ENCODE results near the gene TFIP11. TPM values are rescaled to one million over a fixed set of nuclear protein-coding genes. Genes with fewer than 3 reads are reported as not detected.
A peak's percentile ranks its signal among the peaks of the same experiment; 100 is the strongest.

The TFIP11 gene
- total RNA-seq, 1 donor from 2014 or later = 26.2 TPM

DNA sequence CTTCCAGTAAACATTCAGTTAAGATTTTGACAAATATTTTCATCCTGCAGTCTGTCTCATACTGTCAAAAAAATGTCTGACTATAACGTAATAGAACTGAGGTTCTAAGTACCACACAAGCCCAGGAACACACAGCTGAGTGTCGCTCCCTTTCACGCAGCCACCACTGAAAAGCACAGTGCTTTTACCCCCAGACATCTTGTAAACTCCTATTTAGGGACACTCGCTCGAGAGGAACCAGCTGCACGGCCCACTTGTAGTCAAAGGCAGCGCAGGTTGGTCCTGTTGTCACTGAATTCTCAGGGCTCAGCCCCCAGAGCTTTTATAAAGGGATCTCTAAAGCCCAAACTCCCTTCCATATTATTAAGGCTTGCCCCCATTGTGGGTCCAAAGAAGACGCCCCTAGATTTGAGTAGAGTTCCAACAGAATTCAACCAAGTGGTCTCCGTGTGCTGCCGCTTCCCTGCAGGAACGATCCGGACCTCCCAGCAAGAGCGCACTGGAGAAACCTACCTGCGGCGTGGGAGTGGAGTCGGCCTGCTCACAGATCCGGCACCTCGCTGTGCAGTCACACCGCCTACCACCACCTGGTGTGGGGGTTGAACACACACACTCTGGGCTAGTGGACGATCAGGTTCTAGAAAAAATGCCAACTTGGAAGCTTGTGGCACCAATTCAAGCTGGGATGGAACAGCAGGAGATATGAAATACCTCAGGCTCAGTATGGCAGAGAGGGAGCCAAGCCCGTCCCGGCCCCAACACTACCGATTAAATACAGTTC is 59.8 kb downstream of the TFIP11 start:
- no peaks in the 10 kb centered on the region for H3F3A ChIP-seq (ENCODE audit: low read depth)
- no peak overlapping the region for H3K9ac ChIP-seq
- no peak overlapping the region for H3K4me3 ChIP-seq
- no peak for DNase-seq (ENCODE audit: low spot score)
- Mint-ChIP-seq H3K36me3 (peaks cover 23% of the 10 kb centered on the region), H3K27me3 (ENCODE audit: insufficient read depth, low read depth) (no peaks in the 10 kb centered on the region), H3K9me3 (no peaks in the 10 kb centered on the region), H3K27ac (peak overlapping the region; percentile 79), H3K4me3 (no peak overlapping the region), H3K4me1 (peaks cover 13% of the 10 kb centered on the region)
- H3K4me2 ChIP-seq = no peak overlapping the region
- no peak for TF ChIP-seq EZH2phosphoT487 (IDR thresholded peaks at IDR 0.05)
- no peak for TF ChIP-seq EZH2 (IDR thresholded peaks at IDR 0.05)
- TF ChIP-seq, protein P1, sequence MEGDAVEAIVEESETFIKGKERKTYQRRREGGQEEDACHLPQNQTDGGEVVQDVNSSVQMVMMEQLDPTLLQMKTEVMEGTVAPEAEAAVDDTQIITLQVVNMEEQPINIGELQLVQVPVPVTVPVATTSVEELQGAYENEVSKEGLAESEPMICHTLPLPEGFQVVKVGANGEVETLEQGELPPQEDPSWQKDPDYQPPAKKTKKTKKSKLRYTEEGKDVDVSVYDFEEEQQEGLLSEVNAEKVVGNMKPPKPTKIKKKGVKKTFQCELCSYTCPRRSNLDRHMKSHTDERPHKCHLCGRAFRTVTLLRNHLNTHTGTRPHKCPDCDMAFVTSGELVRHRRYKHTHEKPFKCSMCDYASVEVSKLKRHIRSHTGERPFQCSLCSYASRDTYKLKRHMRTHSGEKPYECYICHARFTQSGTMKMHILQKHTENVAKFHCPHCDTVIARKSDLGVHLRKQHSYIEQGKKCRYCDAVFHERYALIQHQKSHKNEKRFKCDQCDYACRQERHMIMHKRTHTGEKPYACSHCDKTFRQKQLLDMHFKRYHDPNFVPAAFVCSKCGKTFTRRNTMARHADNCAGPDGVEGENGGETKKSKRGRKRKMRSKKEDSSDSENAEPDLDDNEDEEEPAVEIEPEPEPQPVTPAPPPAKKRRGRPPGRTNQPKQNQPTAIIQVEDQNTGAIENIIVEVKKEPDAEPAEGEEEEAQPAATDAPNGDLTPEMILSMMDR (IDR thresholded peaks at IDR 0.05) = no peak
- H3K27ac ChIP-seq = no peak overlapping the region
- H3K9me3 ChIP-seq (ENCODE audit: low read depth) = no peaks in the 10 kb centered on the region
- no peaks in the 10 kb centered on the region for H4K20me1 ChIP-seq (ENCODE audit: low read depth)
- H3K79me2 ChIP-seq (ENCODE audit: low read depth) = no peaks in the 10 kb centered on the region
- no peaks in the 10 kb centered on the region for H3K4me1 ChIP-seq
- no peak overlapping the region for H2AFZ ChIP-seq (replicated peaks)
- no peaks in the 10 kb centered on the region for H3K27me3 ChIP-seq
- no peaks in the 10 kb centered on the region for H3K36me3 ChIP-seq

DNA sequence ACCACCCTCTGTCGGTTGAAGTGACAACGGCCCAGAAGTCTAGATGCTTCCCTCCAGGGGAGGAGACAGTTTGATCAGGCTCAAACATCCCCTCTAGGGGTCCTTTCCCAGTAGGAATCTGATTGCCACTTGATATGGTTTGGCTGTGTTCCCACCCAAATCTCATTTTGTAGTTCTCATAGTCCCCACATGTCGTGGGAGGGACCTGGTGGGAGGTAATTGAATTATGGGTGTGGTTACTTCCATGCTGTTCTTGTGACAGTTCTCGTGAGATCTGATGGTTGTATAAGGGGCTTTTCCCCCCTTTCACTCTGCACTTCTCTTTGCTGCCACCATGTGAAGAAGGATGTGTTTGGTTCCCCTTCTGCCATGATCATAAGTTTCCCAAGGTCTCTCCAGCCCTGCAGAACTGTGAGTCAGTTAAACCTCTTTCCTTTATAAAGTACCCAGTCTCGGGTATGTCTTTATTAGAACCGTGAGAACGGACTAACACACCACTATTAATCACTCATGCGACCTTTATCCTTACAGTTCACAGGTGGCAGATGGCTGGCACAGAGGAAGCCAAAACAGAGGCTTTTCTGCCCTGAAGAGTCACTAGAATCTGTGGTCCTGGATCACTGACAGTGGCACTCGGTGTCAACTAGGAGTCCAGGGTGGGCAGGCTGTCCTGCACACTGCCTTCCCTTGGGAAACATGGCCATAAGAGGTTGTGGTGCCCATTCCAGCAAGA is 61.7 kb downstream of the TFIP11 start:
- Histone ChIP-seq H3K9ac (no peak overlapping the region), H3K9me3 (ENCODE audit: low read depth) (no peaks in the 10 kb centered on the region), H3K79me2 (ENCODE audit: low read depth) (no peaks in the 10 kb centered on the region), H3K4me1 (no peaks in the 10 kb centered on the region), H3K4me2 (no peak overlapping the region), H3K27me3 (no peaks in the 10 kb centered on the region), H3F3A (ENCODE audit: low read depth) (no peaks in the 10 kb centered on the region), H2AFZ (replicated peaks) (no peak overlapping the region), H3K4me3 (no peak overlapping the region), H3K36me3 (no peaks in the 10 kb centered on the region), H4K20me1 (ENCODE audit: low read depth) (no peaks in the 10 kb centered on the region), H3K27ac (no peak overlapping the region)
- Mint-ChIP-seq H3K36me3 (peaks cover 17% of the 10 kb centered on the region), H3K4me1 (peaks cover 13% of the 10 kb centered on the region), H3K4me3 (no peak overlapping the region), H3K27me3 (ENCODE audit: insufficient read depth, low read depth) (no peaks in the 10 kb centered on the region), H3K27ac (no peak overlapping the region), H3K9me3 (no peaks in the 10 kb centered on the region)
- TF ChIP-seq, protein P1 (IDR thresholded peaks at IDR 0.05) = no peak
- TF ChIP-seq EZH2phosphoT487 (IDR thresholded peaks at IDR 0.05) (no peak), EZH2 (IDR thresholded peaks at IDR 0.05) (no peak)
- DNase-seq (ENCODE audit: low spot score) = no peak

DNA sequence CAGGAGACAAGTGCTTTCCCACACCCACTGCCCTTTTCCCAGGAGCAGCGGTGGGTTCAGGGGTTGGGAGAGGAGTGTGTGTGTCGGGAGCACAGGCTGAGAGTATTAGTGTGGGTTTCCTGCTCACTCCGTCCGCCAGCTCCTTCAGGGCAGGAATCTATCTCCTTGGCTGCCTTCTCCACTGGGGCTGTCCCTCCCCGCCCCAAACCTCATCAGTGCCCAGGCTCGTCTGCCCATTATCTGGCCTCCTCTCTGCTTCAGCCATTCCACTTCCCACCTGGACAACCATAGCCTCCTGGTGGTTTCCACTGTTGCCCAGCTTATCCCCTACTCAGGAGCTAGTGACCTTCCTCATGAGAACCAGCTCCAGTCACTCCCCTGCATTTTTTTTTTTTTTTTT is 63.3 kb downstream of the TFIP11 start:
- Histone ChIP-seq H3K4me1 (no peaks in the 10 kb centered on the region), H3K9ac (no peak overlapping the region), H4K20me1 (ENCODE audit: low read depth) (no peaks in the 10 kb centered on the region), H3F3A (ENCODE audit: low read depth) (no peaks in the 10 kb centered on the region), H3K27ac (no peak overlapping the region), H3K36me3 (no peaks in the 10 kb centered on the region), H3K4me3 (no peak overlapping the region), H3K27me3 (no peaks in the 10 kb centered on the region), H3K9me3 (ENCODE audit: low read depth) (no peaks in the 10 kb centered on the region), H3K4me2 (no peak overlapping the region), H3K79me2 (ENCODE audit: low read depth) (no peaks in the 10 kb centered on the region), H2AFZ (replicated peaks) (no peak overlapping the region)
- Mint-ChIP-seq H3K36me3 (peaks cover 19% of the 10 kb centered on the region), H3K27ac (peak overlapping the region; percentile 66), H3K4me1 (peaks cover 13% of the 10 kb centered on the region), H3K4me3 (no peak overlapping the region), H3K9me3 (no peaks in the 10 kb centered on the region), H3K27me3 (ENCODE audit: insufficient read depth, low read depth) (peaks cover 2% of the 10 kb centered on the region)
- TF ChIP-seq EZH2 (IDR thresholded peaks at IDR 0.05) (no peak), EZH2phosphoT487 (IDR thresholded peaks at IDR 0.05) (no peak)
- TF ChIP-seq, protein P1 (IDR thresholded peaks at IDR 0.05) = no peak
- no peak for DNase-seq (ENCODE audit: low spot score)
